Panc1 (cell line): ENCODE data around the gene ELP1. TPM values are rescaled to one million over a fixed set of nuclear protein-coding genes. Genes with fewer than 3 reads are reported as not detected.

Experiments
- ATAC-seq: fragments of 200-7000 bp; cut with Tn5 transposase; 2 replicates; pipeline ENCODE4 v1.9.1; 2020; ENCODE audit warnings: mild to moderate bottlenecking, moderate library complexity
- BruUV-seq: library from RNA; stranded (reverse); fragments of 400-500 nt; replicated peaks from 2 replicates; lab custom pipeline; 2021; lab: Mats Ljungman, UMichigan
- CTCF ChIA-PET: fragments of 300-600 bp; sonication (Branson Sonifier 250); formaldehyde crosslinking; loops from one replicate; lab custom pipeline; 2022; ENCODE audit warnings: antibody characterized with exemption; lab: Charles Lee
- POLR2A ChIA-PET: fragments of 300-600 bp; sonication (Branson Sonifier 250); formaldehyde crosslinking; loops from one replicate; lab custom pipeline; 2022; ENCODE audit warnings: antibody characterized with exemption; lab: Charles Lee
- DNase-seq: peaks from one replicate; pipeline ENCODE4 v3.0.0-alpha.2; 2010; ENCODE audit warnings: low read depth, low spot score
- H3K27ac ChIP-seq: 2 replicates; pipeline ENCODE4 v1.5.1; 2011; ENCODE audit warnings: mild to moderate bottlenecking, low read length, inconsistent platforms
- H3K27me3 ChIP-seq: fragments of 200-500 bp; sonication (Bioruptor generic); 2 replicates; pipeline ENCODE4 v1.6.0; 2014; ENCODE audit warnings: low read length, inconsistent platforms; ENCODE audit not compliant: control insufficient read depth, insufficient read depth
- H3K36me3 ChIP-seq: fragments of 200-500 bp; sonication (Bioruptor generic); 2 replicates; pipeline ENCODE4 v1.5.1; 2014; ENCODE audit warnings: inconsistent platforms, mild to moderate bottlenecking, low read length, moderate library complexity; ENCODE audit not compliant: control insufficient read depth, insufficient read depth
- H3K4me1 ChIP-seq: 2 replicates; pipeline ENCODE4 v1.5.1; 2011; ENCODE audit warnings: inconsistent platforms, mild to moderate bottlenecking, low read length, moderate library complexity; ENCODE audit not compliant: control insufficient read depth, insufficient read depth
- H3K4me3 ChIP-seq, 2 experiments: 2 replicates each; pipeline ENCODE4 v1.5.1; 2011 to 2012; ENCODE audit warnings: low read depth in 2 of 2, low read length in 2 of 2, mild to moderate bottlenecking in 2 of 2, inconsistent platforms in 1 of 2, moderate library complexity in 1 of 2
- H3K9me3 ChIP-seq: fragments of 200-500 bp; sonication (Bioruptor generic); 2 replicates; pipeline ENCODE4 v1.5.1; 2014; ENCODE audit warnings: low read depth, mild to moderate bottlenecking, inconsistent platforms, low read length, moderate library complexity; ENCODE audit not compliant: control insufficient read depth, insufficient read depth
- POLR2AphosphoS5 ChIP-seq: IDR thresholded peaks from 2 replicates; pipeline ENCODE4 v1.6.1; 2012; ENCODE audit warnings: mild to moderate bottlenecking, low read depth, low read length, moderate library complexity
- SIN3A ChIP-seq: IDR thresholded peaks from 2 replicates; pipeline ENCODE4 v1.6.1; 2012; ENCODE audit warnings: low read depth, mild to moderate bottlenecking, low read length, moderate library complexity, borderline replicate concordance; ENCODE audit not compliant: insufficient read depth
- TCF7L2 ChIP-seq: IDR thresholded peaks from 2 replicates; pipeline ENCODE4 v1.6.1; 2011; ENCODE audit warnings: mild to moderate bottlenecking, low read depth, low read length, inconsistent platforms
- in situ Hi-C: cut with HindIII; loops from 2 replicates; pipeline ENCODE4 v1.10.0; 2016; ENCODE audit warnings: low sequenced_read_pairs, low pct_unique_long_range_greater_than_20kb
- intact Hi-C: fragments of 100-400 bp; cut with micrococcal nuclease; formaldehyde crosslinking; loops from one replicate; pipeline ENCODE4 v1.10.0; 2022; ENCODE audit not compliant: unreplicated experiment
- total RNA-seq: library from RNA; stranded (reverse); gene quantifications from one replicate; pipeline ENCODE4 v1.2.1, GENCODE V29; 2021; ENCODE audit not compliant: unreplicated experiment
- TF ChIP-seq, protein P1 (sequence below), 2 experiments: IDR thresholded peaks; 2 replicates each; pipeline ENCODE4 v1.6.1; 2011 to 2012; ENCODE audit warnings: low read depth in 2 of 2, control low read depth in 1 of 2, low read length in 1 of 2, mild to moderate bottlenecking in 1 of 2, moderate library complexity in 1 of 2; ENCODE audit not compliant: insufficient read depth in 1 of 2
- TF ChIP-seq, protein P2 (sequence below): fragments of 450-650 bp; IDR thresholded peaks from 2 replicates; pipeline ENCODE4 v1.5.1; 2017; ENCODE audit warnings: mild to moderate bottlenecking

The ELP1 gene
- total RNA-seq, 1 experiment from 2014 or later, result 17.1 TPM

DNA sequence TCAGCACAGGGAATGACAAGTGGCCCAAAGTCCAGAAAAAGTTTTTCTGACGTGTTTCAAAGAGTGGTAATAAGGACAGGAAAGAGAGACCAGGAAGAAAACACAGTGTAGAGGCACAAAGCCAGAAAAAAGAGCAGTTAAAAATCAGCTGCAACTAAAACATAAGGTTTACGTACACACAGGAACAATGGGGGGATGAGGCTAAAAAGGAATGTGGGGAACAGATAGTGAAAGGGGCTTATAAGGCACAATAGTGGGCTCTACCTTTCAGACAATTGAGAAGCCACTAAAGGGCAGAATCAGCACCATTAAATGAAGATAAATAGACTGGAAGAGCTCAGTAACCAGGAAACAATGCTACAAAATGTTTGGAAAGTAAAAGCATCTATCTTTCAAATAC, 5.5 kb downstream of the ELP1 start:
- no TSS peak for BruUV-seq

DNA sequence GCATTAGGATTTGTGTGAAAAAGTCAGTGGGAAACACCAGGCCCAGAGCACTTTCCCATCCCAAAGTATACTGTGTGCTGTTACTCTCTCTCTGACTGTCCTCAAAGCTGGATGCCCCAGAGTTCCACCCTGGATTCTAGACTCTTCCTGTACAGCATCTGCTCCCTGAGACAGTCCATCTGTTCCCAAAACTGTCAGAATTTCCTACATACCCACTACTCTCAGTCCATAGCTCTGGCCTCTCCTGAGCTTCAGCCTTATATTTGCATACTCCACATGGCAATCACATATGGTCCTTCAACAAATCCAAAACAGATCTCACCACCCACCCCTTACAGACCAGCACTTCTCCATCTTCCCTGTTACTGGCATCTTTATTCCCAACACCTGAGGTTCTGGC, 9.5 kb downstream of the ELP1 start:
- Histone ChIP-seq H3K27me3 (no peaks in the 10 kb centered on the region), H3K27ac (no peak overlapping the region), H3K36me3 (peaks cover 2% of the 10 kb centered on the region), H3K9me3 (no peaks in the 10 kb centered on the region), H3K4me3 (no peak overlapping the region), H3K4me1 (no peaks in the 10 kb centered on the region)
- DNase-seq (no peak), ATAC-seq (no peak)
- in situ Hi-C loops, result no loop called here
- BruUV-seq, result no TSS peak
- POLR2A ChIA-PET, result no interaction called here
- TF ChIP-seq, protein P1, sequence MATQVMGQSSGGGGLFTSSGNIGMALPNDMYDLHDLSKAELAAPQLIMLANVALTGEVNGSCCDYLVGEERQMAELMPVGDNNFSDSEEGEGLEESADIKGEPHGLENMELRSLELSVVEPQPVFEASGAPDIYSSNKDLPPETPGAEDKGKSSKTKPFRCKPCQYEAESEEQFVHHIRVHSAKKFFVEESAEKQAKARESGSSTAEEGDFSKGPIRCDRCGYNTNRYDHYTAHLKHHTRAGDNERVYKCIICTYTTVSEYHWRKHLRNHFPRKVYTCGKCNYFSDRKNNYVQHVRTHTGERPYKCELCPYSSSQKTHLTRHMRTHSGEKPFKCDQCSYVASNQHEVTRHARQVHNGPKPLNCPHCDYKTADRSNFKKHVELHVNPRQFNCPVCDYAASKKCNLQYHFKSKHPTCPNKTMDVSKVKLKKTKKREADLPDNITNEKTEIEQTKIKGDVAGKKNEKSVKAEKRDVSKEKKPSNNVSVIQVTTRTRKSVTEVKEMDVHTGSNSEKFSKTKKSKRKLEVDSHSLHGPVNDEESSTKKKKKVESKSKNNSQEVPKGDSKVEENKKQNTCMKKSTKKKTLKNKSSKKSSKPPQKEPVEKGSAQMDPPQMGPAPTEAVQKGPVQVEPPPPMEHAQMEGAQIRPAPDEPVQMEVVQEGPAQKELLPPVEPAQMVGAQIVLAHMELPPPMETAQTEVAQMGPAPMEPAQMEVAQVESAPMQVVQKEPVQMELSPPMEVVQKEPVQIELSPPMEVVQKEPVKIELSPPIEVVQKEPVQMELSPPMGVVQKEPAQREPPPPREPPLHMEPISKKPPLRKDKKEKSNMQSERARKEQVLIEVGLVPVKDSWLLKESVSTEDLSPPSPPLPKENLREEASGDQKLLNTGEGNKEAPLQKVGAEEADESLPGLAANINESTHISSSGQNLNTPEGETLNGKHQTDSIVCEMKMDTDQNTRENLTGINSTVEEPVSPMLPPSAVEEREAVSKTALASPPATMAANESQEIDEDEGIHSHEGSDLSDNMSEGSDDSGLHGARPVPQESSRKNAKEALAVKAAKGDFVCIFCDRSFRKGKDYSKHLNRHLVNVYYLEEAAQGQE (IDR thresholded peaks at IDR 0.05; ENCODE audit: insufficient read depth in 1 of 2, low read depth in 2 of 2, low read length in 1 of 2), result no peak
- intact Hi-C loops, result no loop called here
- CTCF ChIA-PET, result no interaction called here

More for the DNA sequence above, 5.5 kb downstream of the ELP1 start:
- CTCF ChIA-PET, result no interaction called here
- POLR2A ChIA-PET, result interaction anchor here (0.7 kb wide), 1 partner anchor 76 kb away, joined by 3 read pairs; no protein-coding TSS in a partner anchor
- intact Hi-C loops, result no loop called here
- in situ Hi-C loops, result no loop called here
- Histone ChIP-seq H3K27ac (no peak overlapping the region), H3K4me1 (0 out of 2 replicates have a peak, but pooled peaks cover 5% of the 10 kb centered on the region), H3K27me3 (no peaks in the 10 kb centered on the region), H3K9me3 (no peaks in the 10 kb centered on the region), H3K36me3 (peaks cover 5% of the 10 kb centered on the region), H3K4me3 (no peak overlapping the region)
- no peak for DNase-seq
- no peak for TF ChIP-seq POLR2AphosphoS5
- TF ChIP-seq SIN3A, result no peak
- TF ChIP-seq, protein P2, sequence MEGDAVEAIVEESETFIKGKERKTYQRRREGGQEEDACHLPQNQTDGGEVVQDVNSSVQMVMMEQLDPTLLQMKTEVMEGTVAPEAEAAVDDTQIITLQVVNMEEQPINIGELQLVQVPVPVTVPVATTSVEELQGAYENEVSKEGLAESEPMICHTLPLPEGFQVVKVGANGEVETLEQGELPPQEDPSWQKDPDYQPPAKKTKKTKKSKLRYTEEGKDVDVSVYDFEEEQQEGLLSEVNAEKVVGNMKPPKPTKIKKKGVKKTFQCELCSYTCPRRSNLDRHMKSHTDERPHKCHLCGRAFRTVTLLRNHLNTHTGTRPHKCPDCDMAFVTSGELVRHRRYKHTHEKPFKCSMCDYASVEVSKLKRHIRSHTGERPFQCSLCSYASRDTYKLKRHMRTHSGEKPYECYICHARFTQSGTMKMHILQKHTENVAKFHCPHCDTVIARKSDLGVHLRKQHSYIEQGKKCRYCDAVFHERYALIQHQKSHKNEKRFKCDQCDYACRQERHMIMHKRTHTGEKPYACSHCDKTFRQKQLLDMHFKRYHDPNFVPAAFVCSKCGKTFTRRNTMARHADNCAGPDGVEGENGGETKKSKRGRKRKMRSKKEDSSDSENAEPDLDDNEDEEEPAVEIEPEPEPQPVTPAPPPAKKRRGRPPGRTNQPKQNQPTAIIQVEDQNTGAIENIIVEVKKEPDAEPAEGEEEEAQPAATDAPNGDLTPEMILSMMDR, result no peak
- TF ChIP-seq, protein P1 (IDR thresholded peaks at IDR 0.05; ENCODE audit: insufficient read depth in 1 of 2, low read depth in 2 of 2, low read length in 1 of 2), result no peak
- TF ChIP-seq TCF7L2, result no peak
- no peak for ATAC-seq
